Lower lobe of right lung (tissue), 2 donors: ENCODE results near the gene TBC1D26. TPM values are rescaled to one million over a fixed set of nuclear protein-coding genes. Genes with fewer than 3 reads are reported as not detected.
"Not testable (repeated sequence)": the region's sequence is repeated elsewhere in the genome, so short reads cannot be mapped to it uniquely, and the experiment has no call there.

Source experiments
- ATAC-seq, 2 donors: fragments of 200-7000 bp; cut with Tn5 transposase; one replicate each; pipeline ENCODE4 v1.9.1; 2020 to 2022; ENCODE audit warnings: mild to moderate bottlenecking in 2 of 2, moderate library complexity in 2 of 2
- DNase-seq: peaks from one replicate; pipeline ENCODE4 v3.0.0-alpha.2; 2020
- H3K27ac ChIP-seq: fragments of 200-600 bp; one replicate; pipeline ENCODE4 v1.8.0; 2022
- H3K27me3 ChIP-seq: fragments of 200-600 bp; one replicate; pipeline ENCODE4 v1.8.0; 2022; ENCODE audit warnings: low read depth
- H3K36me3 ChIP-seq: fragments of 200-600 bp; one replicate; pipeline ENCODE4 v1.8.0; 2022; ENCODE audit warnings: mild to moderate bottlenecking
- H3K4me1 ChIP-seq: fragments of 200-600 bp; one replicate; pipeline ENCODE4 v1.8.0; 2022
- H3K4me3 ChIP-seq: fragments of 200-600 bp; one replicate; pipeline ENCODE4 v1.8.0; 2022; ENCODE audit warnings: mild to moderate bottlenecking
- H3K9me3 ChIP-seq: fragments of 200-600 bp; one replicate; pipeline ENCODE4 v1.8.0; 2022
- intact Hi-C: fragments of 100-400 bp; cut with DNase I; formaldehyde crosslinking; loops from one replicate; pipeline ENCODE4 v1.11.0; 2022
- total RNA-seq: library from RNA; stranded (reverse); fragmentation: NEBNext Ultra II Directional; extraction: Animal tissue kit (Norgen Biotek cat#: 25700); gene quantifications from one replicate; pipeline ENCODE4 v1.2.1, GENCODE V29; 2021
- TF ChIP-seq, protein P1 (sequence below): fragments of 200-600 bp; IDR thresholded peaks from one replicate; pipeline ENCODE4 v1.8.0; 2022; ENCODE audit warnings: antibody characterized with exemption, mild to moderate bottlenecking
- donor health status: DM: no; HTN: yes; CAD: no; lungs with severe emphysema.

The TBC1D26 gene
- total RNA-seq, 1 donor from 2014 or later: not detected

DNA sequence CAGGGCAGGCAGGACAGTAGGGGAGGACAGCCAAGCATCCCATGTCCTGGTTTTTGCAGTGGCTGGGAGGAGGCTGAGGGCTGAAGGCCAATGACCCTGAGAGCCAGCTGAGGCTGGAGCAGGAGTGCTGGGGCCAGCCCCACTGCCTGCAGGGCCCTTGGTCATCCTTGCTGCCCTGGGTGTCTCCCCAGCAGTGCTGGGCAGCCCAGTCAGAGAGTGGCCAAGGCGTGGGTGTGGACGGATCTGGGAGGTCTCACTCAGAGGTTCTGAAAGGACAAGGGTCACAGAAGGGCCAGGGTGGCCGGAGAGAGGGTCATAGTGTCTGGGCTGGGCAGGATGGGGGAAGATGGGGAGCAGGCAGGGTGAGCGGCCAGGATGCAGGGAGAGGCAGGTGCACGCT lies 4.5 kb downstream of the TBC1D26 start:
- ATAC-seq: peak in 1 of 2 donors; percentile 15
- H3K4me3 ChIP-seq, H3K36me3 ChIP-seq, H3K4me1 ChIP-seq, H3K27ac ChIP-seq, DNase-seq, intact Hi-C loops, H3K27me3 ChIP-seq, H3K9me3 ChIP-seq: not testable (repeated sequence)

DNA sequence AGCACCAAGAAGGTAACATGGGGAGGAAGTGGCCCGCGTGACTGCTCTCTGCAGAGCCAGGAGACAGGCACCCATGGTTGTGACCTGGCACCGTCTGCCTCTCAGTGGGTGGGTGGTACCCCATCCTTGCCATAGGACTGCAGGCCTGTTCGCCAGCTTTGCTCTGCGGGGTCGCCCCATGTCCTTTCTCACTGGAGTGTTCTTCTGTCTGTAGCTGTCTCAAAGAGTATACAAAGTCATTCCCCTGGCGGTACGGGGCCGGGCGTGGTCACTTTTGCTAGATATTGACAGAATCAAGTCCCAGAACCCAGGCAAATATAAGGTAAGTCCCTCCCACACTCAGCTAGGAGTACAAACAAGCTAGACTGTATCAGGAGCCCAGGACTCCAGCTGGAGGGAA lies 6.0 kb downstream of the TBC1D26 start:
- intact Hi-C loops: no loop called here
- DNase-seq (no peak), ATAC-seq (no peak)
- Histone ChIP-seq H3K4me3 (no peak overlapping the region), H3K27ac (no peak overlapping the region), H3K9me3 (no peaks in the 10 kb centered on the region), H3K27me3 (no peaks in the 10 kb centered on the region), H3K4me1 (no peaks in the 10 kb centered on the region), H3K36me3 (no peaks in the 10 kb centered on the region)
- TF ChIP-seq, protein P1, sequence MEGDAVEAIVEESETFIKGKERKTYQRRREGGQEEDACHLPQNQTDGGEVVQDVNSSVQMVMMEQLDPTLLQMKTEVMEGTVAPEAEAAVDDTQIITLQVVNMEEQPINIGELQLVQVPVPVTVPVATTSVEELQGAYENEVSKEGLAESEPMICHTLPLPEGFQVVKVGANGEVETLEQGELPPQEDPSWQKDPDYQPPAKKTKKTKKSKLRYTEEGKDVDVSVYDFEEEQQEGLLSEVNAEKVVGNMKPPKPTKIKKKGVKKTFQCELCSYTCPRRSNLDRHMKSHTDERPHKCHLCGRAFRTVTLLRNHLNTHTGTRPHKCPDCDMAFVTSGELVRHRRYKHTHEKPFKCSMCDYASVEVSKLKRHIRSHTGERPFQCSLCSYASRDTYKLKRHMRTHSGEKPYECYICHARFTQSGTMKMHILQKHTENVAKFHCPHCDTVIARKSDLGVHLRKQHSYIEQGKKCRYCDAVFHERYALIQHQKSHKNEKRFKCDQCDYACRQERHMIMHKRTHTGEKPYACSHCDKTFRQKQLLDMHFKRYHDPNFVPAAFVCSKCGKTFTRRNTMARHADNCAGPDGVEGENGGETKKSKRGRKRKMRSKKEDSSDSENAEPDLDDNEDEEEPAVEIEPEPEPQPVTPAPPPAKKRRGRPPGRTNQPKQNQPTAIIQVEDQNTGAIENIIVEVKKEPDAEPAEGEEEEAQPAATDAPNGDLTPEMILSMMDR: no peak

GRCh38 chr17:15739259-15739658 lies 7.2 kb downstream of the TBC1D26 start:
- H3K36me3 ChIP-seq, DNase-seq, H3K4me3 ChIP-seq, H3K27me3 ChIP-seq, intact Hi-C loops, ATAC-seq, H3K4me1 ChIP-seq, H3K27ac ChIP-seq, H3K9me3 ChIP-seq: not testable (repeated sequence)

- intact Hi-C loops, H3K27ac ChIP-seq, DNase-seq, H3K4me3 ChIP-seq, H3K36me3 ChIP-seq, H3K9me3 ChIP-seq, H3K4me1 ChIP-seq, H3K27me3 ChIP-seq, ATAC-seq: not testable (repeated sequence)
These were observed 8.0 kb downstream of the TBC1D26 start for GRCh38 chr17:15740041-15740440.

DNA sequence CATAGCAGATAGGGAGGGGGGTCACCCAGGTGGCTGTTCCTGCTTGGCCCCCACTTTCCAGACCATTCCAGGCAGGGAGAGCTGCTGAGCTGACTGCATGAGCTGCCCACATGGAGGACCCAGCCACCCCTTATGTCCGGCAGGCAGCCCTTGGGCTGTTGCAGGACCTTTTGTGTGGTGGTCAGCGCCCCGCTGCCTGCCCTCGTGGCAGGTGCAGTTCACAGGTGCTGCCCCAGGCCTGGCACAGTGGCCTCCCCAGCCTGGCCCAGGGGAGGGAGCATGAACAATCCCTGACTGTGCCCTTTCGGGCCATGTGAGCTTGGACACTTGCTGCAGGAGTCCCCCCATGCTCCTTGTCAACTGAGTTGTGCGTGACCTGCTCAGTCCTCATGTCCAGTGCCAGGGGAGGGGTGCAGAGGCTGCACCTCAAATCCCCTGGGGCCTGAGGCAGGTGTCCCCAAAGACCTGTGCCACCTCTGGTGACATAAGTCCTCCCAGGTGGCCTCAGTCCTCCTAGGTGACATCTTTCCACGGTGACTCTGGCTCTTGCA lies 8.6 kb downstream of the TBC1D26 start:
- intact Hi-C loops: no loop called here
- Histone ChIP-seq H3K27ac (no peak overlapping the region), H3K36me3 (no peaks in the 10 kb centered on the region), H3K4me3 (no peak overlapping the region), H3K4me1 (no peaks in the 10 kb centered on the region), H3K27me3 (no peaks in the 10 kb centered on the region), H3K9me3 (no peaks in the 10 kb centered on the region)
- TF ChIP-seq, protein P1: no peak
- DNase-seq (no peak), ATAC-seq (no peak)

GRCh38 chr17:15741624-15742023 lies 9.5 kb downstream of the TBC1D26 start:
- intact Hi-C loops: no loop called here
- no peak for DNase-seq
- Histone ChIP-seq H3K4me3 (no peak overlapping the region), H3K9me3 (no peaks in the 10 kb centered on the region), H3K4me1 (no peaks in the 10 kb centered on the region), H3K36me3 (no peaks in the 10 kb centered on the region), H3K27ac (no peak overlapping the region), H3K27me3 (no peaks in the 10 kb centered on the region)
- TF ChIP-seq, protein P1: no peak
- no peak for ATAC-seq

DNA sequence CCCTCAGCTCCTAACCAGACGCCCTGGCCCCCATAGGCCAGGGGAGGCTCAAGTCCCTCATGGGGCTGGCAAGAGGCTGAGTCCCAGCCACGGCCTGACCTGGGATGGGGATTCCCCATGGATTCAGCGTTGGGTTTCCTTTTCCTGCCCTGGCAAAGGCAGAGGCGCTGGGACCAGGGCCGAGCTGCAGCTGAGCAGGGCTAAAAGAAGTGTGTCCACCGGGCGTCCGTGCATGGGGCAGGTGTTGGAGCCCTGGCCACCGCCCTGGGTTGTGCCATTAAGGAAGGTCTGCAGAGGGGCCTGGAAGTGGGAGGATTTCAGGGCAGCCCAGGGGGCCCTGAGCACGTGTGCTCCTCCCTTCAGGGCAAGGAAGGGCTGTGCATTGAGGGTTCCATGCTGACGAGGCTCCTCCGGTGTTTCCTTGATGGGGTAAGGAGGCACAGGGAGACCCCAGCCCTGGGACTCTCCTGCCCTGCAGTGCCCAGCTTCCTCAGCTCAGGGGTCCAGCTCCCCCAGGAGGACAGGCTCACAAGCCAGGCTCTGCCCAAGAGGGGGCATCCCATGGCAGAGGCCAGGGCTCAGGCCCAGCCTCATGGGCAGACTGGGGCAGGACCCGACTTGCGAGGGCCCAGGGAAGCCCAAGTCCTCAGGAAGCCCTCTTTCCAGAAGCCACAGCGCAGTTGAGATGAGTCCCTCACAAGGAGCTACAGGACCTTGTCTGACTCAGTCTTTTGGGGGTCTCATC lies 10.1 kb downstream of the TBC1D26 start:
- DNase-seq (no peak), ATAC-seq (no peak)
- intact Hi-C loops: no loop called here
- Histone ChIP-seq H3K4me3 (no peak overlapping the region), H3K36me3 (no peaks in the 10 kb centered on the region), H3K4me1 (no peaks in the 10 kb centered on the region), H3K27me3 (no peaks in the 10 kb centered on the region), H3K27ac (no peak overlapping the region), H3K9me3 (no peaks in the 10 kb centered on the region)
- TF ChIP-seq, protein P1: no peak
